ENCODE results near the gene KLF11.

DNA sequence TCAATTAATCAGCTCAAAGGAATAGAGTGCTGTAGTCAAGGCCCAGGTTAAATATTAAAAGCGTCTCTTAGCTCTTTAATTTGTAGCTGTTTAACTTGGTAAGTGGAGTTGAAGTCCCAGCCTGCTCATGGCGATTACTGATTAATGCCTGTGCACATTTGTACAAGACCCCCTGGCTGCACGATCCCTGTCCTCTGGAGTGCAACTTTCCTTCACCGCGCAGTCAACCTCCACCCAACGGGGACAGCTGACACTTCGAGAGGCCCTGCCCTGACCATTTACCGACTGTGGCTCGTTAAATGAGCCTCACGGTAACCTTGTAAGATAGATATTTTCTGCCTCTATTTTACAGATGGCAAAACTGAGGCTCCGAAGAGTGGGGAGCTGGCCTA, 42.3 kb downstream of the KLF11 start:
- no peak for TF ChIP-seq CTCF (IDR thresholded peaks at IDR 0.05; ENCODE audit: poor library complexity)
- no peak for TF ChIP-seq EZH2 (IDR thresholded peaks at IDR 0.05; ENCODE audit: borderline replicate concordance)

Measured in hepatocyte (in vitro differentiated cells).